IMR-90 (cell line): ENCODE measurements around the gene CWF19L2. TPM values are rescaled to one million over a fixed set of nuclear protein-coding genes. Genes with fewer than 3 reads are reported as not detected.

Experiments used
- ATAC-seq: fragments of 200-7000 bp; cut with Tn5 transposase; 2 replicates; pipeline ENCODE4 v1.9.1; 2020; ENCODE audit warnings: low read depth, mild to moderate bottlenecking, moderate library complexity
- BruUV-seq: library from RNA; stranded (reverse); fragments of 400-500 nt; replicated peaks from 2 replicates; lab custom pipeline; 2021; lab: Mats Ljungman, UMichigan
- CTCF ChIA-PET: fragments of 300-600 bp; formaldehyde crosslinking; extraction: SDS; loops from one replicate; lab custom pipeline; 2021; ENCODE audit warnings: antibody characterized with exemption; lab: Yijun Ruan, JAX
- POLR2A ChIA-PET: fragments of 300-600 bp; sonication (Branson Sonifier 250); formaldehyde crosslinking; loops from one replicate; lab custom pipeline; 2022; ENCODE audit warnings: antibody characterized with exemption; ENCODE audit not compliant: unreplicated experiment; lab: Charles Lee
- DNase-seq: peaks from one replicate; pipeline ENCODE4 v3.0.0; 2013
- H2AFZ ChIP-seq: replicated peaks from 2 replicates; pipeline ENCODE3; 2013; ENCODE audit warnings: low read length, mild to moderate bottlenecking; ENCODE audit not compliant: poor library complexity
- H2AK5ac ChIP-seq: 2 replicates; pipeline ENCODE4 v1.6.1; 2013; ENCODE audit warnings: low read depth, low read length, inconsistent platforms
- H2AK9ac ChIP-seq: replicated peaks from 2 replicates; pipeline ENCODE3; 2013; ENCODE audit warnings: mild to moderate bottlenecking, low read depth, low read length, moderate library complexity; ENCODE audit not compliant: poor library complexity
- H2BK120ac ChIP-seq: 2 replicates; pipeline ENCODE4 v1.6.1; 2013; ENCODE audit warnings: low read depth, low read length, inconsistent platforms
- H2BK15ac ChIP-seq: 3 replicates; pipeline ENCODE4 v1.6.1; 2013; ENCODE audit warnings: low read depth, low read length, inconsistent platforms
- H2BK20ac ChIP-seq: 2 replicates; pipeline ENCODE4 v1.6.1; 2013; ENCODE audit warnings: low read depth, mild to moderate bottlenecking, inconsistent platforms, low read length, moderate library complexity
- H2BK5ac ChIP-seq: 2 replicates; pipeline ENCODE4 v1.6.1; 2013; ENCODE audit warnings: mild to moderate bottlenecking, low read depth, low read length, inconsistent platforms; ENCODE audit not compliant: poor library complexity, severe bottlenecking
- H3K14ac ChIP-seq: replicated peaks from 2 replicates; pipeline ENCODE4 v1.6.1; 2013; ENCODE audit warnings: low read depth, low read length, inconsistent platforms
- H3K18ac ChIP-seq: 2 replicates; pipeline ENCODE4 v1.6.1; 2013; ENCODE audit warnings: low read depth, low read length, control low read depth
- H3K23ac ChIP-seq: 2 replicates; pipeline ENCODE4 v1.6.1; 2013; ENCODE audit warnings: low read depth, low read length, inconsistent platforms
- H3K27ac ChIP-seq: 2 replicates; pipeline ENCODE4 v1.5.1; 2013; ENCODE audit warnings: mild to moderate bottlenecking, control low read depth, low read length; ENCODE audit not compliant: insufficient read depth
- H3K27me3 ChIP-seq: 2 replicates; pipeline ENCODE4 v1.6.1; 2013; ENCODE audit warnings: low read length; ENCODE audit not compliant: control insufficient read depth, insufficient read depth
- H3K36me3 ChIP-seq: 2 replicates; pipeline ENCODE4 v1.6.1; 2013; ENCODE audit warnings: low read length, mixed read lengths; ENCODE audit not compliant: control insufficient read depth, insufficient read depth
- H3K4ac ChIP-seq: 2 replicates; pipeline ENCODE4 v1.6.1; 2013; ENCODE audit warnings: low read depth, low read length, inconsistent platforms
- H3K4me1 ChIP-seq: 2 replicates; pipeline ENCODE4 v1.6.1; 2013; ENCODE audit warnings: low read length, mixed read lengths; ENCODE audit not compliant: control insufficient read depth, insufficient read depth
- H3K4me2 ChIP-seq: 2 replicates; pipeline ENCODE4 v1.6.1; 2013; ENCODE audit warnings: low read depth, mild to moderate bottlenecking, control low read depth, low read length, moderate library complexity
- H3K4me3 ChIP-seq: 2 replicates; pipeline ENCODE4 v1.5.1; 2013; ENCODE audit warnings: low read depth, mild to moderate bottlenecking, control low read depth, low read length, moderate library complexity; ENCODE audit not compliant: insufficient read depth
- H3K56ac ChIP-seq: 2 replicates; pipeline ENCODE4 v1.6.1; 2013; ENCODE audit warnings: low read length, inconsistent platforms; ENCODE audit not compliant: insufficient read depth; ENCODE audit errors: extremely low read depth
- H3K79me1 ChIP-seq, 2 experiments: 2 replicates each; pipeline ENCODE4 v1.6.1; 2013; ENCODE audit warnings: low read length in 2 of 2, inconsistent platforms in 1 of 2, low read depth in 1 of 2
- H3K9ac ChIP-seq: 2 replicates; pipeline ENCODE4 v1.6.1; 2013; ENCODE audit warnings: low read depth, low read length, control low read depth
- H3K9me1 ChIP-seq: 2 replicates; pipeline ENCODE4 v1.6.1; 2013; ENCODE audit warnings: low read length, inconsistent platforms; ENCODE audit not compliant: insufficient read depth
- H3K9me3 ChIP-seq: 2 replicates; pipeline ENCODE4 v1.6.1; 2013; ENCODE audit warnings: low read length; ENCODE audit not compliant: control insufficient read depth, insufficient read depth
- H4K20me1 ChIP-seq: 2 replicates; pipeline ENCODE4 v1.6.1; 2013; ENCODE audit warnings: low read length, inconsistent platforms; ENCODE audit not compliant: insufficient read depth
- H4K5ac ChIP-seq: 2 replicates; pipeline ENCODE4 v1.6.1; 2013; ENCODE audit warnings: mild to moderate bottlenecking, low read depth, low read length, control low read depth
- H4K8ac ChIP-seq, 2 experiments: 2 replicates each; pipeline ENCODE4 v1.6.1; 2013; ENCODE audit warnings: low read depth in 2 of 2, low read length in 2 of 2, control low read depth in 1 of 2, inconsistent platforms in 1 of 2
- H4K91ac ChIP-seq: 2 replicates; pipeline ENCODE4 v1.6.1; 2013; ENCODE audit warnings: low read depth, low read length, inconsistent platforms; ENCODE audit not compliant: insufficient read depth
- BHLHE40 ChIP-seq: fragments of 150-350 bp; IDR thresholded peaks from 2 replicates; pipeline ENCODE4 v1.6.1; 2016; ENCODE audit warnings: mild to moderate bottlenecking, low read depth, low read length
- CEBPB ChIP-seq: IDR thresholded peaks from 2 replicates; pipeline ENCODE4 v1.6.1; 2012; ENCODE audit warnings: low read depth, low read length, improper control_type of control experiment
- MXI1 ChIP-seq: IDR thresholded peaks from 2 replicates; pipeline ENCODE4 v1.6.1; 2012; ENCODE audit warnings: low read depth, mild to moderate bottlenecking, low read length, moderate library complexity, borderline replicate concordance
- RCOR1 ChIP-seq: IDR thresholded peaks from 2 replicates; pipeline ENCODE4 v1.6.1; 2012; ENCODE audit warnings: mild to moderate bottlenecking, low read length, improper control_type of control experiment; ENCODE audit not compliant: insufficient replicate concordance
- WGBS, 2 experiments: methylation state at CpG; one replicate each; pipeline versions ENCODE4 v1.1.5 to v1.1.7; 2013; ENCODE audit warnings: missing lambda C conversion rate in 2 of 2; ENCODE audit not compliant: insufficient read length in 1 of 2; ENCODE audit errors: extremely low coverage in 2 of 2; 5-methylcytosine and 5-hydroxymethylcytosine counted together
- dilution Hi-C: fragments of 300-500 bp; cut with HindIII; formaldehyde crosslinking; loops from one replicate; pipeline ENCODE4 v1.14.3; 2018; ENCODE audit warnings: low sequenced_read_pairs; ENCODE audit not compliant: unreplicated experiment
- in situ Hi-C: fragments of 300-500 bp; cut with MboI; formaldehyde crosslinking; loops from 3 replicates; pipeline ENCODE4 v1.14.3; 2019; ENCODE audit warnings: low sequenced_read_pairs, inconsistent platforms, mixed read lengths
- intact Hi-C: fragments of 100-400 bp; cut with micrococcal nuclease; formaldehyde crosslinking; loops from 2 replicates; pipeline ENCODE4 v1.10.0; 2022
- polyA plus RNA-seq, 3 experiments: library from polyadenylated mRNA; depleted of rRNA; stranded (reverse); fragments of >200 nt; gene quantifications; 2 replicates each; pipeline ENCODE4 v1.2.3, GENCODE V29; 2012; ENCODE audit warnings: low replicate concordance in 1 of 3
- total RNA-seq: library from RNA; depleted of rRNA; stranded (reverse); fragments of >200 nt; gene quantifications from 2 replicates; pipeline ENCODE4 v1.2.3, GENCODE V29; 2012
- TF ChIP-seq, protein P1 (sequence below): fragments of 150-350 bp; IDR thresholded peaks from 2 replicates; pipeline ENCODE4 v1.6.1; 2017; ENCODE audit warnings: mild to moderate bottlenecking, antibody characterized with exemption, low read length, low read depth

Gene CWF19L2
- total and polyA plus RNA-seq, 2 of the 4 experiments (the other 2 are of a cell fraction), result 1.7 to 3.8 TPM

DNA sequence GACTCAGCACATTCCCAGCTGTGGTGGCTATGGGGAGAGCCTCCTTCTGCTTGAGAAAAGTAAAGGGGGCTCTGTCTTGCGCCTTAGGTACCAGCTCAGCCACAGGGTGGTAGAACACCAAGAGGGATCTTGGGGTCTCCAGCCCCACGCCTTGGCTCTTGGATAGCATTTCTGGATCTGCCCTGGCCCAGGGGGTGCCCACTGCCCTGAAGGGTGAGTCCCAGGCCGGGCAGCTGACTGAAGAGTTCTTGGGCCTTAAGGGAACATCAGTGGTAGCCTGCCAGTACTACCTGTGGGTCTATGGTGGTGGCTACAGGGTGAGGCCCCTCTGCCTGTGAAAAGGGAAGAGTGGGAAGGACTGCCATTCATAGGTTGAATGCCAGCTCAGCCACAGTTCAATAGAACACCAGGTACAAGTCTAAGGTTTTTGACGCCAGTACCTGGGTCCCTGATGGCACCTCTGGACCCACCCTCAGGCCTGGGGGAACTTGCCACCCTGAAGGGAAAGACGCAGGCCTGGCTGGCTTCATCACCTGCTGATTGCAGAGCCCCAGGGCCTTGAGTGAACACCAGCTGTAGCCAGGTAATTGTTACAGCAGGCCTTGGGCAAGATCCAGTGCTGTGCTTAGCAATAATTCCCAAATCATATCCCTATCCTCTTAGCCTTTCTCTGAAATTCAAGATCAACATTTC lies 3.9 kb downstream of the CWF19L2 start:
- H2AFZ ChIP-seq, result no peak overlapping the region
- H2BK15ac ChIP-seq, result no peak overlapping the region
- CTCF ChIA-PET, result no interaction called here
- H2BK20ac ChIP-seq, result no peak overlapping the region
- no peaks in the 10 kb centered on the region for H3K27me3 ChIP-seq
- no peak overlapping the region for H3K4me3 ChIP-seq
- H2BK120ac ChIP-seq, result no peak overlapping the region
- no peak overlapping the region for H2AK9ac ChIP-seq
- no peak overlapping the region for H4K91ac ChIP-seq
- dilution Hi-C loops, result no loop called here
- POLR2A ChIA-PET, result no interaction called here
- H4K8ac ChIP-seq, result no peak overlapping the region
- no TSS peak for BruUV-seq
- peaks cover 6 to 8% of the 10 kb centered on the region in 2 experiments for H3K79me1 ChIP-seq
- ATAC-seq (no peak), DNase-seq (no peak)
- no peaks in the 10 kb centered on the region for H4K20me1 ChIP-seq
- H3K23ac ChIP-seq, result no peak overlapping the region
- intact Hi-C loops, result no loop called here
- no peaks in the 10 kb centered on the region for H3K9me3 ChIP-seq
- TF ChIP-seq RCOR1, result no peak
- no peak for TF ChIP-seq BHLHE40
- no peak for TF ChIP-seq MXI1
- TF ChIP-seq CEBPB, result no peak
- TF ChIP-seq, protein P1, sequence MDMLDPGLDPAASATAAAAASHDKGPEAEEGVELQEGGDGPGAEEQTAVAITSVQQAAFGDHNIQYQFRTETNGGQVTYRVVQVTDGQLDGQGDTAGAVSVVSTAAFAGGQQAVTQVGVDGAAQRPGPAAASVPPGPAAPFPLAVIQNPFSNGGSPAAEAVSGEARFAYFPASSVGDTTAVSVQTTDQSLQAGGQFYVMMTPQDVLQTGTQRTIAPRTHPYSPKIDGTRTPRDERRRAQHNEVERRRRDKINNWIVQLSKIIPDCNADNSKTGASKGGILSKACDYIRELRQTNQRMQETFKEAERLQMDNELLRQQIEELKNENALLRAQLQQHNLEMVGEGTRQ, result no peak
- no peaks in the 10 kb centered on the region for H3K4me1 ChIP-seq
- no peak overlapping the region for H3K27ac ChIP-seq
- 100% methylated on average over 1 of the region's 5 CpGs; no CpG with 5 or more reads in 1 of the 2 experiments for WGBS, 2 experiments
- H3K4ac ChIP-seq, result no peak overlapping the region
- no peak overlapping the region for H3K18ac ChIP-seq
- H3K4me2 ChIP-seq, result no peak overlapping the region
- H2BK5ac ChIP-seq, result no peak overlapping the region
- H3K9me1 ChIP-seq, result no peaks in the 10 kb centered on the region
- peaks cover 14% of the 10 kb centered on the region for H3K36me3 ChIP-seq
- in situ Hi-C loops, result no loop called here
- H3K14ac ChIP-seq, result no peak overlapping the region
- H3K9ac ChIP-seq, result no peak overlapping the region
- no peak overlapping the region for H2AK5ac ChIP-seq
- no peak overlapping the region for H3K56ac ChIP-seq
- no peak overlapping the region for H4K5ac ChIP-seq
